DOHH2 (cell line): Measurements from ENCODE around the gene TGFBR3.

Experiments used
- H3F3A ChIP-seq: fragments of 200-600 bp; sonication (generic), shearing (Covaris generic); 2 replicates; pipeline ENCODE4 v1.6.0; 2016; ENCODE audit warnings: antibody characterized with exemption, mild to moderate bottlenecking; ENCODE audit not compliant: control insufficient read depth, insufficient read depth
- H3K27ac ChIP-seq: fragments of 200-600 bp; sonication (generic); 2 replicates; pipeline ENCODE4 v1.5.1; 2014; ENCODE audit warnings: low read depth, mild to moderate bottlenecking, low read length, moderate library complexity
- H3K27me3 ChIP-seq: fragments of 200-600 bp; sonication (generic); 2 replicates; pipeline ENCODE4 v1.6.1; 2014; ENCODE audit warnings: mild to moderate bottlenecking, low read length, mixed read lengths; ENCODE audit not compliant: control insufficient read depth
- H3K36me3 ChIP-seq: fragments of 200-600 bp; sonication (generic); 2 replicates; pipeline ENCODE4 v1.6.1; 2014; ENCODE audit warnings: mild to moderate bottlenecking, low read length, moderate library complexity, mixed read lengths; ENCODE audit not compliant: control insufficient read depth
- H3K4me1 ChIP-seq: fragments of 200-600 bp; sonication (generic); 2 replicates; pipeline ENCODE4 v1.6.1; 2014; ENCODE audit warnings: mild to moderate bottlenecking, low read length, mixed read lengths; ENCODE audit not compliant: control insufficient read depth
- H3K4me2 ChIP-seq: fragments of 200-600 bp; sonication (generic); 2 replicates; pipeline ENCODE4 v1.6.0; 2014; ENCODE audit warnings: mild to moderate bottlenecking, low read length, moderate library complexity
- H3K4me3 ChIP-seq: fragments of 200-600 bp; sonication (generic); 2 replicates; pipeline ENCODE4 v1.5.1; 2014; ENCODE audit warnings: mild to moderate bottlenecking, low read length, mixed read lengths
- H3K79me2 ChIP-seq: fragments of 200-600 bp; sonication (generic); 2 replicates; pipeline ENCODE4 v1.6.1; 2014; ENCODE audit warnings: mild to moderate bottlenecking, low read length, mixed read lengths; ENCODE audit not compliant: control insufficient read depth
- H3K9me2 ChIP-seq: fragments of 200-600 bp; sonication (generic); replicated peaks from 2 replicates; pipeline ENCODE4 v1.6.1; 2014; ENCODE audit warnings: mild to moderate bottlenecking, low read length, mixed read lengths; ENCODE audit not compliant: control insufficient read depth
- H3K9me3 ChIP-seq: fragments of 200-600 bp; sonication (generic); 2 replicates; pipeline ENCODE4 v1.6.1; 2014; ENCODE audit warnings: antibody characterized with exemption, low read length, mixed read lengths; ENCODE audit not compliant: control insufficient read depth, insufficient read depth
- H4K20me1 ChIP-seq: fragments of 200-600 bp; sonication (generic); 2 replicates; pipeline ENCODE4 v1.6.0; 2014; ENCODE audit warnings: low read depth, mild to moderate bottlenecking, antibody characterized with exemption, low read length, moderate library complexity; ENCODE audit not compliant: control insufficient read depth, insufficient read depth
- EZH2phosphoT487 ChIP-seq: fragments of 200-600 bp; sonication (generic); IDR thresholded peaks from 2 replicates; pipeline ENCODE4 v1.6.1; 2017; ENCODE audit warnings: borderline replicate concordance, mild to moderate bottlenecking, antibody characterized with exemption, low read length, moderate library complexity, mixed read lengths
- TF ChIP-seq, protein P1 (sequence below): fragments of 200-600 bp; sonication (generic); IDR thresholded peaks from one replicate; pipeline ENCODE4 v1.5.1; 2014; ENCODE audit warnings: antibody characterized with exemption, mild to moderate bottlenecking, low read depth, low read length; ENCODE audit not compliant: poor library complexity, severe bottlenecking

Gene TGFBR3

DNA sequence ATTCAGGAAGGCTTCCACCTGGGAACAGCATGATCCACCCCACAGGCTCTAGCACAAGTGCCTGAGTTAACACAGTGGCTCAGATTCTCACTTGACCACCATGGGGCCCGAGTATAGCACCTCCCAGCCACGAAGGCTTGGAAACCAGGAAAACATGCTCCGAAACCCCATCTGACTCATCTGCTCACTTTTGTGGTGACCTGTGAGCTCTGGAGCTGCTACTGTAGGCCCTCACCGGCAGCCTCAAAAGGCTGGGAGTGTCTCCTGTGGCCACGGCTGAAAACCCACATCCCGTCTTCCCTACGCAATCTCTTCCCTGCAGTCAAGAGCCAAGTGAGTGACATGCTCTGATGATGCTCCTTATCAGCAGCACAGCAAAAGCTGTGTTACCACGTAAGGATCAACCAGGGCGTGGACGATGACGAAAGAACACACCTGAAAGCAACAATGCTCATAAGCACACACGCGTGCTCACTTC, 81.4 kb downstream of the TGFBR3 start:
- Histone ChIP-seq H3K36me3 (no peaks in the 10 kb centered on the region), H4K20me1 (no peaks in the 10 kb centered on the region), H3F3A (no peaks in the 10 kb centered on the region), H3K27me3 (no peaks in the 10 kb centered on the region), H3K9me2 (no peaks in the 10 kb centered on the region), H3K79me2 (no peaks in the 10 kb centered on the region), H3K4me3 (no peak overlapping the region), H3K27ac (no peak overlapping the region), H3K4me2 (no peak overlapping the region), H3K4me1 (peaks cover 5% of the 10 kb centered on the region), H3K9me3 (no peaks in the 10 kb centered on the region)
- TF ChIP-seq, protein P1, sequence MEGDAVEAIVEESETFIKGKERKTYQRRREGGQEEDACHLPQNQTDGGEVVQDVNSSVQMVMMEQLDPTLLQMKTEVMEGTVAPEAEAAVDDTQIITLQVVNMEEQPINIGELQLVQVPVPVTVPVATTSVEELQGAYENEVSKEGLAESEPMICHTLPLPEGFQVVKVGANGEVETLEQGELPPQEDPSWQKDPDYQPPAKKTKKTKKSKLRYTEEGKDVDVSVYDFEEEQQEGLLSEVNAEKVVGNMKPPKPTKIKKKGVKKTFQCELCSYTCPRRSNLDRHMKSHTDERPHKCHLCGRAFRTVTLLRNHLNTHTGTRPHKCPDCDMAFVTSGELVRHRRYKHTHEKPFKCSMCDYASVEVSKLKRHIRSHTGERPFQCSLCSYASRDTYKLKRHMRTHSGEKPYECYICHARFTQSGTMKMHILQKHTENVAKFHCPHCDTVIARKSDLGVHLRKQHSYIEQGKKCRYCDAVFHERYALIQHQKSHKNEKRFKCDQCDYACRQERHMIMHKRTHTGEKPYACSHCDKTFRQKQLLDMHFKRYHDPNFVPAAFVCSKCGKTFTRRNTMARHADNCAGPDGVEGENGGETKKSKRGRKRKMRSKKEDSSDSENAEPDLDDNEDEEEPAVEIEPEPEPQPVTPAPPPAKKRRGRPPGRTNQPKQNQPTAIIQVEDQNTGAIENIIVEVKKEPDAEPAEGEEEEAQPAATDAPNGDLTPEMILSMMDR = no peak
- no peak for TF ChIP-seq EZH2phosphoT487

DNA sequence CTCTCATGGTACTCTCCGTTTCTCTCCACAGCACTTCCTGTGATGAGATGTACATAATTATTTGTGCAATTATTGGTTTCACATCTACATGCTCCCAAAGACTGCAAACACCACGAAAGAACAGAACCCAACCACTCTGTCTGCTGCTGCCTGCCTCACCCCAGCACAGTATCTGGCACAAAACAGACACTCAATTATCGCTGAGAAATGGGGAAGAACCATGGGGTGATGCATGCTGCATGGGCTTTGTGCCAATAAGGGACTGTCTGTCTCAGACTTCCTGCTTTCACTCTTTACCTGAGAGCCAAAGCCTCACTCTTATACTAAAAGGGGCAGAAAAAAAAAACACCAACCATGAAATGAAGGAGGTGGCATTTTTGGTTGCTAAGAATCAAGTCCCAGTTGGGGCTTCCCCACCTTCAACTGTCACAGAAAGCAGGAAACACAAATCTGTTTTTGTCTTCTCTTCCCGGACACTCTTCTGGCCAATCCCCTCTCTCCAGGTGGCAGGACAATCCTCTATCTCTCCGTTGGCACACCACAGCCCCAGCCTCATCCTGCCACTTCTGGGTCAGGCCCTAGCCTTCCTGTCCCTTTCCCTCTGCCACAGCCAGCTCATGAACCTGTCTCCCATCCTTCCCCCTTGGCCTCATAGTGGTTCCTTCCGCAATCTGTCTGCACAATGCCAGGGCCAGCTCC, 82.0 kb downstream of the TGFBR3 start:
- Histone ChIP-seq H3K36me3 (no peaks in the 10 kb centered on the region), H3F3A (no peaks in the 10 kb centered on the region), H3K9me2 (no peaks in the 10 kb centered on the region), H3K27me3 (no peaks in the 10 kb centered on the region), H3K27ac (no peak overlapping the region), H4K20me1 (no peaks in the 10 kb centered on the region), H3K4me3 (no peak overlapping the region), H3K9me3 (no peaks in the 10 kb centered on the region), H3K79me2 (no peaks in the 10 kb centered on the region), H3K4me1 (peaks cover 5% of the 10 kb centered on the region), H3K4me2 (peak overlapping the region; percentile 31)
- TF ChIP-seq, protein P1 = no peak
- no peak for TF ChIP-seq EZH2phosphoT487

DNA sequence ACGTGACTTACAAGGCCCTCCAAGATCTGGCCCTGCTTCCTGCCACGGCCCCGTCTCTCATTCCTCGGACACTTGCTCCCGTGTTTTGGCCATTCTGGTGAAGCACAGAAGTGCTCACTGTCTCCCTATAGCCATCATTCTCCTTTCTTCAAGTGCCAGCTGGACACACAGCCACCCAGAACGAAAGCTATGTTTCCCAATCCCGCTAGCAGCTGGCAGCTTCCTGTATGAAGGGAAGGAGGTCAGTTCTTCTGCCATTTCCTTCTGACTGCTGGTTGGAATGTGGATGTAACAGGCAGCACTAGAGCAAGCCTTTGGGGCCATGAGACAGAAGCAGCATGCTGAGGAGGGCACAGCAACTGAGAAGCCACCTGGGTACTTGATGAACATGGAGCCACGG, 82.8 kb downstream of the TGFBR3 start:
- Histone ChIP-seq H3K79me2 (no peaks in the 10 kb centered on the region), H3K9me2 (no peaks in the 10 kb centered on the region), H3K4me3 (no peak overlapping the region), H3K36me3 (no peaks in the 10 kb centered on the region), H3K4me2 (no peak overlapping the region), H3K4me1 (peaks cover 5% of the 10 kb centered on the region), H3F3A (no peaks in the 10 kb centered on the region), H3K27me3 (no peaks in the 10 kb centered on the region), H3K9me3 (no peaks in the 10 kb centered on the region), H3K27ac (no peak overlapping the region), H4K20me1 (no peaks in the 10 kb centered on the region)
- TF ChIP-seq EZH2phosphoT487 = no peak
- TF ChIP-seq, protein P1 = no peak
